HepG2 (cell line): ENCODE results near the gene SNX15. TPM values are rescaled to one million over a fixed set of nuclear protein-coding genes. Genes with fewer than 3 reads are reported as not detected.

Experiments used
- ATAC-seq: fragments of 200-7000 bp; cut with Tn5 transposase; 3 replicates; pipeline ENCODE4 v1.9.1; 2020; ENCODE audit warnings: mild to moderate bottlenecking, moderate library complexity
- BruUV-seq: library from RNA; stranded (reverse); fragments of 400-500 nt; replicated peaks from 2 replicates; lab custom pipeline; 2021; lab: Mats Ljungman, UMichigan
- CTCF ChIA-PET: fragments of 300-600 bp; formaldehyde crosslinking; extraction: SDS; loops from one replicate; lab custom pipeline; 2021; ENCODE audit warnings: low total read pairs, inconsistent platforms, low intra/inter-chr PET ratio; lab: Yijun Ruan, JAX
- POLR2A ChIA-PET: fragments of 350-600 bp; sonication (Branson Sonifier 250); formaldehyde crosslinking; loops from one replicate; lab custom pipeline; 2020; ENCODE audit warnings: antibody characterized with exemption, inconsistent platforms; lab: Yijun Ruan, JAX
- DNase-seq: peaks from one replicate; pipeline ENCODE4 v3.0.0-alpha.2; 2015; ENCODE audit warnings: low spot score
- FAIRE-seq: peaks from 3 replicates; lab custom pipeline; 2011; peaks lifted over from hg19 to GRCh38; lab: Jason Lieb, UNC
- H2AFZ ChIP-seq: one replicate; pipeline ENCODE4 v1.6.1; 2011; ENCODE audit warnings: low read length, inconsistent platforms
- H3K27ac ChIP-seq: fragments of 300-600 bp; 3 replicates; pipeline ENCODE4 v1.8.0; 2011; ENCODE audit warnings: mixed run types, mild to moderate bottlenecking, mixed read lengths, low read length, inconsistent platforms; ENCODE audit not compliant: insufficient read depth; ENCODE audit errors: extremely low read length
- H3K27me3 ChIP-seq, 2 experiments: fragments of 200-600 bp in 1 of 2; 2 replicates in 1 of 2; 3 replicates in 1 of 2; pipeline versions ENCODE4 v1.6.0 to v1.8.0; 2011; ENCODE audit warnings: low read length in 2 of 2, mild to moderate bottlenecking in 2 of 2, moderate library complexity in 2 of 2, inconsistent platforms in 1 of 2; ENCODE audit not compliant: insufficient read depth in 2 of 2, control insufficient read depth in 1 of 2
- H3K36me3 ChIP-seq, 2 experiments: fragments of 200-600 bp in 1 of 2; replicated peaks in 1 of 2; 2 replicates in 1 of 2; 3 replicates in 1 of 2; pipeline versions ENCODE4 v1.5.1 to v1.8.0; 2011; ENCODE audit warnings: low read length in 2 of 2, inconsistent platforms in 1 of 2; ENCODE audit not compliant: insufficient read depth in 2 of 2, control insufficient read depth in 1 of 2
- H3K4me1 ChIP-seq: 2 replicates; pipeline ENCODE4 v1.5.1; 2012; ENCODE audit warnings: low read length, inconsistent platforms; ENCODE audit not compliant: insufficient read depth
- H3K4me2 ChIP-seq: 2 replicates; pipeline ENCODE4 v1.6.0; 2011; ENCODE audit warnings: low read depth, low read length, inconsistent platforms
- H3K4me3 ChIP-seq, 3 experiments: fragments of 200-600 bp in 1 of 3; sonication (generic), shearing (Covaris generic) in 1 of 3; replicated peaks in 1 of 3; 2 replicates each; pipeline ENCODE4 v1.5.1; 2011 to 2016; ENCODE audit warnings: low read length in 3 of 3, inconsistent platforms in 2 of 3, low read depth in 2 of 3, mild to moderate bottlenecking in 2 of 3, control low read depth in 1 of 3, mixed read lengths in 1 of 3; ENCODE audit not compliant: insufficient read depth in 1 of 3
- H3K79me2 ChIP-seq: one replicate; pipeline ENCODE4 v1.6.1; 2011; ENCODE audit warnings: low read length, inconsistent platforms; ENCODE audit not compliant: insufficient read depth
- H3K9ac ChIP-seq: 2 replicates; pipeline ENCODE4 v1.6.0; 2011; ENCODE audit warnings: mild to moderate bottlenecking, low read depth, low read length, inconsistent platforms; ENCODE audit not compliant: insufficient read depth
- H3K9me3 ChIP-seq: 2 replicates; pipeline ENCODE4 v1.5.1; 2012; ENCODE audit warnings: mild to moderate bottlenecking, low read length
- H4K20me1 ChIP-seq: 2 replicates; pipeline ENCODE4 v1.6.0; 2011; ENCODE audit warnings: inconsistent platforms, mild to moderate bottlenecking, low read length, moderate library complexity; ENCODE audit not compliant: insufficient read depth
- HDAC2 ChIP-seq: sonication (generic); formaldehyde crosslinking; IDR thresholded peaks from 2 replicates; pipeline ENCODE4 v1.4.0; 2020; ENCODE audit warnings: missing genetic modification reagents
- JUNB ChIP-seq: sonication (generic); formaldehyde crosslinking; IDR thresholded peaks from 2 replicates; pipeline ENCODE4 v1.8.0; 2022; ENCODE audit warnings: missing genetic modification reagents, mild to moderate bottlenecking, borderline replicate concordance
- NCOA5 ChIP-seq: sonication (generic); formaldehyde crosslinking; IDR thresholded peaks from 2 replicates; pipeline ENCODE4 v1.4.0; 2020; ENCODE audit warnings: missing genetic modification reagents
- SIX4 ChIP-seq: sonication (generic); formaldehyde crosslinking; IDR thresholded peaks from 2 replicates; pipeline ENCODE4 v1.4.0; 2020; ENCODE audit warnings: missing genetic modification reagents
- ZNF629 ChIP-seq: sonication (generic); formaldehyde crosslinking; conservative IDR thresholded peaks from 2 replicates; pipeline ENCODE4 v1.5.0; 2020; ENCODE audit warnings: missing genetic modification reagents
- WGBS: methylation state at CpG from one replicate; pipeline ENCODE4 v1.1.6; 2017; ENCODE audit warnings: low lambda C conversion rate; 5-methylcytosine and 5-hydroxymethylcytosine counted together
- in situ Hi-C: cut with HindIII; loops from 2 replicates; pipeline ENCODE4 v1.10.0; 2017; ENCODE audit warnings: low pct_unique_long_range_greater_than_20kb; ENCODE audit not compliant: extremely low pct_ligation_motif_present
- intact Hi-C: fragments of 100-400 bp; cut with micrococcal nuclease; formaldehyde crosslinking; loops from one replicate; pipeline ENCODE4 v1.10.0; 2022; ENCODE audit not compliant: unreplicated experiment
- polyA plus RNA-seq, 8 experiments: library from polyadenylated mRNA; depleted of rRNA in 3 of 8; stranded (reverse) in 7 of 8; unstranded in 1 of 8; fragments of >200 nt; fragmentation: Illumina TruSeq in 4 of 8; extraction: Trizol in 4 of 8; gene quantifications; 2 replicates each; pipeline versions ENCODE4 v1.2.1 to v1.2.3, GENCODE V29; 2011 to 2016; ENCODE audit warnings: low read depth in 4 of 8, missing spikeins in 1 of 8, mixed read lengths in 1 of 8; ENCODE audit not compliant: insufficient read depth in 1 of 8
- total RNA-seq, 5 experiments: library from RNA; depleted of rRNA; stranded (reverse); fragments of >200 nt; fragmentation: Illumina TruSeq; extraction: Trizol; gene quantifications; 2 replicates each; pipeline ENCODE4 v1.2.3, GENCODE V29; 2016; ENCODE audit warnings: low read depth in 1 of 5
- TF ChIP-seq, protein P1 (sequence below): sonication (generic); formaldehyde crosslinking; IDR thresholded peaks from 2 replicates; pipeline ENCODE4 v1.5.1; 2020; ENCODE audit warnings: mild to moderate bottlenecking, missing genetic modification reagents, moderate library complexity
- TF ChIP-seq, protein P2 (sequence below): sonication (generic); formaldehyde crosslinking; IDR thresholded peaks from 2 replicates; pipeline ENCODE4 v1.4.0; 2020; ENCODE audit warnings: mild to moderate bottlenecking, missing genetic modification reagents

SNX15 gene
- total and polyA plus RNA-seq, 2 of the 13 experiments (the other 11 are each of a cell fraction or from before 2014, with no cell fraction given) = 19.1 to 22.6 TPM

DNA sequence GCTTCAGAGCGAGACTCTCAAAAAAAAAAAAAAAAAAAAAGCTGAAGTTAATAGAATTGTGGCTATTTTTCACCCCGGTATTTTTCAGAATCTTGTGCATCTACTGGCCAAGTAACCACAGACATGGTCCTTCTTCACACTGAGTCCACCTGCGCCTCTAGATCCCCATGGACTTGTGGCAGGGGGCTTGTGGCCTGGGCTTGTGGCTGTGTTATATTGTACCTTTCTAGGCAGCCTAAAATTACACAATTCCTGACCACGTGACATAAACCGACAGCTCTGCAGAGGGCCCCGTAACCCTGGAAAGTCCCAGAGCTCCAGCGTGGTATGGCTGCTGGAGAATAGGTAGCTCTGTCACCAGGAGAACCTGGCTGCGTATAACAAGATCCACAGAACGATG, 42.0 kb downstream of the SNX15 start:
- intact Hi-C loops (loop anchor here (1.0 kb wide), 1 partner anchor 56 kb away; no protein-coding TSS in a partner anchor), in situ Hi-C loops (loop anchor here (5.0 kb wide), 1 partner anchor 42 kb away; the partner anchor contains the start of gene SNX15)
- DNase-seq (peak; percentile 63), FAIRE-seq (peak; percentile 72), ATAC-seq (no peak)
- BruUV-seq = no TSS peak
- Histone ChIP-seq H2AFZ (no peak overlapping the region), H3K27me3 (no peaks in the 10 kb centered on the region), H3K9me3 (no peaks in the 10 kb centered on the region), H3K4me1 (peaks cover 36% of the 10 kb centered on the region), H3K27ac (peak overlapping the region; percentile 29), H4K20me1 (no peaks in the 10 kb centered on the region), H3K36me3 (no peaks in the 10 kb centered on the region), H3K9ac (0 out of 2 replicates have a peak overlapping the region, but pooled peaks have one; percentile 27), H3K79me2 (no peaks in the 10 kb centered on the region), H3K4me3 (no peak overlapping the region), H3K4me2 (no peak overlapping the region)
- TF ChIP-seq HDAC2 = no peak
- no peak for TF ChIP-seq SIX4
- ChIA-PET CTCF (no interaction called here), POLR2A (interaction anchor here (0.6 to 2.6 kb wide), 9 partner anchors 10 to 290 kb away, joined by 3 to 21 read pairs (median 4); partner anchors contain the start of genes ATG2A, BATF2, NAALADL1 and TM7SF2)
- 14% methylated on average over 9 of the region's 9 CpGs for WGBS

DNA sequence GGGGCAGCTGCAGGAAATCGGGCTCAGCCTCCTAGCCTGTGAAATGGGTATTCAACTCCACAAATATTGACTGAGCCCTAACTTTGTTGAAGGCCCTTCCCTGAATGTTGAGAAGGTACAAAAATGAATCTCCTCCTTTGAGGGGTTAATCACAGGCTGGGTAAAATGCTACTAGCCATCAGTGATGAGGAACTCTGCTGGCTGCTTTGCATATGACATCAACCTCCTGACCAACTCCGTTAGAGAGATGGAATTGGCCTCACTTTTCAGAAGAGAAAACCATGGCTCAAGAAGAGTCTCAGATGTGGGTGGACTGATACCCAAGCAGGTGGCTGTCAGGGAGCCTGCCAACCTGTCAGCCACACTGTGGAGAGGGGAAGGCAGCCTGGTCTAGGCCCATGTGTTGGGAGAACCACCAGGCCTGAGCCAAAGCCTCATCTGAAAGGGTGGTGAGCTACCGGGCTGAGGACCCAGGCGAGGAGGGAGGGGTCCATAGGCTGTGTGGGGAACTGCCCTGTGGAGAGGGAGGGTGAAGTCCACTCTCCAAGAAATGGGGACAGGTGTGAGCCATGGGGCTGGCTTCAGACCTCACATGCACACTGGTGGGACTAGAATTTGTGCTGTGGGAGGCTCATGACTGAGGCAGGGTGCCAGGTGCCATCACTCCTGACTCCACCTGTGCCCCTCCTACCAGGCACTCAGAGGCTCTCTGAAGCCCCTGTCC, 44.8 kb downstream of the SNX15 start:
- no TSS peak for BruUV-seq
- FAIRE-seq (no peak), DNase-seq (no peak), ATAC-seq (peak; percentile 31)
- TF ChIP-seq, protein P1, sequence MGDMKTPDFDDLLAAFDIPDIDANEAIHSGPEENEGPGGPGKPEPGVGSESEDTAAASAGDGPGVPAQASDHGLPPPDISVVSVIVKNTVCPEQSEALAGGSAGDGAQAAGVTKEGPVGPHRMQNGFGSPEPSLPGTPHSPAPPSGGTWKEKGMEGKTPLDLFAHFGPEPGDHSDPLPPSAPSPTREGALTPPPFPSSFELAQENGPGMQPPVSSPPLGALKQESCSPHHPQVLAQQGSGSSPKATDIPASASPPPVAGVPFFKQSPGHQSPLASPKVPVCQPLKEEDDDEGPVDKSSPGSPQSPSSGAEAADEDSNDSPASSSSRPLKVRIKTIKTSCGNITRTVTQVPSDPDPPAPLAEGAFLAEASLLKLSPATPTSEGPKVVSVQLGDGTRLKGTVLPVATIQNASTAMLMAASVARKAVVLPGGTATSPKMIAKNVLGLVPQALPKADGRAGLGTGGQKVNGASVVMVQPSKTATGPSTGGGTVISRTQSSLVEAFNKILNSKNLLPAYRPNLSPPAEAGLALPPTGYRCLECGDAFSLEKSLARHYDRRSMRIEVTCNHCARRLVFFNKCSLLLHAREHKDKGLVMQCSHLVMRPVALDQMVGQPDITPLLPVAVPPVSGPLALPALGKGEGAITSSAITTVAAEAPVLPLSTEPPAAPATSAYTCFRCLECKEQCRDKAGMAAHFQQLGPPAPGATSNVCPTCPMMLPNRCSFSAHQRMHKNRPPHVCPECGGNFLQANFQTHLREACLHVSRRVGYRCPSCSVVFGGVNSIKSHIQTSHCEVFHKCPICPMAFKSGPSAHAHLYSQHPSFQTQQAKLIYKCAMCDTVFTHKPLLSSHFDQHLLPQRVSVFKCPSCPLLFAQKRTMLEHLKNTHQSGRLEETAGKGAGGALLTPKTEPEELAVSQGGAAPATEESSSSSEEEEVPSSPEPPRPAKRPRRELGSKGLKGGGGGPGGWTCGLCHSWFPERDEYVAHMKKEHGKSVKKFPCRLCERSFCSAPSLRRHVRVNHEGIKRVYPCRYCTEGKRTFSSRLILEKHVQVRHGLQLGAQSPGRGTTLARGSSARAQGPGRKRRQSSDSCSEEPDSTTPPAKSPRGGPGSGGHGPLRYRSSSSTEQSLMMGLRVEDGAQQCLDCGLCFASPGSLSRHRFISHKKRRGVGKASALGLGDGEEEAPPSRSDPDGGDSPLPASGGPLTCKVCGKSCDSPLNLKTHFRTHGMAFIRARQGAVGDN (CRISPR knock-in tag) = peak; percentile 44
- TF ChIP-seq NCOA5 (no peak), ZNF629 (CRISPR knock-in tag) (peak; percentile 72), JUNB (CRISPR knock-in tag) (no peak)
- TF ChIP-seq, protein P2, sequence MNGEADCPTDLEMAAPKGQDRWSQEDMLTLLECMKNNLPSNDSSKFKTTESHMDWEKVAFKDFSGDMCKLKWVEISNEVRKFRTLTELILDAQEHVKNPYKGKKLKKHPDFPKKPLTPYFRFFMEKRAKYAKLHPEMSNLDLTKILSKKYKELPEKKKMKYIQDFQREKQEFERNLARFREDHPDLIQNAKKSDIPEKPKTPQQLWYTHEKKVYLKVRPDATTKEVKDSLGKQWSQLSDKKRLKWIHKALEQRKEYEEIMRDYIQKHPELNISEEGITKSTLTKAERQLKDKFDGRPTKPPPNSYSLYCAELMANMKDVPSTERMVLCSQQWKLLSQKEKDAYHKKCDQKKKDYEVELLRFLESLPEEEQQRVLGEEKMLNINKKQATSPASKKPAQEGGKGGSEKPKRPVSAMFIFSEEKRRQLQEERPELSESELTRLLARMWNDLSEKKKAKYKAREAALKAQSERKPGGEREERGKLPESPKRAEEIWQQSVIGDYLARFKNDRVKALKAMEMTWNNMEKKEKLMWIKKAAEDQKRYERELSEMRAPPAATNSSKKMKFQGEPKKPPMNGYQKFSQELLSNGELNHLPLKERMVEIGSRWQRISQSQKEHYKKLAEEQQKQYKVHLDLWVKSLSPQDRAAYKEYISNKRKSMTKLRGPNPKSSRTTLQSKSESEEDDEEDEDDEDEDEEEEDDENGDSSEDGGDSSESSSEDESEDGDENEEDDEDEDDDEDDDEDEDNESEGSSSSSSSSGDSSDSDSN (CRISPR knock-in tag) = 0 out of 2 replicates have a peak, but pooled peaks have one; percentile 15
- no peaks in the 10 kb centered on the region for H4K20me1 ChIP-seq
- peaks cover under 1 to 4% of the 10 kb centered on the region in 2 experiments; a peak in 3 of 5 replicates for H3K36me3 ChIP-seq
- CTCF ChIA-PET = no interaction called here
- no peaks in the 10 kb centered on the region for H3K79me2 ChIP-seq
- H3K4me2 ChIP-seq = peak overlapping the region; percentile 21; the same call in 1 of the 2 replicates
- H3K27me3 ChIP-seq = no peaks in the 10 kb centered on the region
- no peak overlapping the region for H2AFZ ChIP-seq
- intact Hi-C loops = no loop called here
- H3K4me1 ChIP-seq = peaks cover 15% of the 10 kb centered on the region
- 34% methylated on average over 4 of the region's 4 CpGs for WGBS
- no peak overlapping the region for H3K27ac ChIP-seq
- H3K9ac ChIP-seq = no peak overlapping the region
- POLR2A ChIA-PET = interaction anchor here (0.6 to 1.7 kb wide), 6 partner anchors 14 to 63 kb away, joined by 3 to 6 read pairs (median 3); partner anchors contain the start of genes ARL2, NAALADL1, SAC3D1 and SYVN1
- in situ Hi-C loops = no loop called here
- no peaks in the 10 kb centered on the region for H3K9me3 ChIP-seq
- H3K4me3 ChIP-seq = no peak overlapping the region
